Stimulated activated effector memory CD8-positive, alpha-beta T cell treated with anti-CD3 and anti-CD28 coated beads, Interleukin-12 subunit alpha, Interleukin-12 subunit beta, amount 100 ng/mL, for 72 hours (primary cell): ENCODE measurements around the gene POTEG.
A peak's percentile ranks its signal among the peaks of the same experiment; 100 is the strongest.
"Not testable (repeated sequence)": the region's sequence is repeated elsewhere in the genome, so short reads cannot be mapped to it uniquely, and the experiment has no call there.

ENCODE experiments used
- ATAC-seq: fragments of 150-1000 bp; cut with Tn5 transposase; 2 replicates; pipeline ENCODE4 v1.10.0; 2021
- DNase-seq, 2 donors: peaks; one replicate each; pipeline ENCODE4 v3.0.0; 2021 to 2022; ENCODE audit warnings: low spot score in 2 of 2
- H3K27ac Mint-ChIP-seq: one replicate; pipeline ENCODE4 v1.8.0; 2022; ENCODE audit warnings: mild to moderate bottlenecking, mixed read lengths
- H3K36me3 Mint-ChIP-seq: one replicate; pipeline ENCODE4 v1.8.0; 2022; ENCODE audit warnings: mild to moderate bottlenecking, mixed read lengths
- H3K4me1 Mint-ChIP-seq: one replicate; pipeline ENCODE4 v1.8.0; 2022; ENCODE audit warnings: mixed read lengths
- H3K4me3 Mint-ChIP-seq: one replicate; pipeline ENCODE4 v1.8.0; 2022; ENCODE audit warnings: mild to moderate bottlenecking, mixed read lengths
- H3K9me3 Mint-ChIP-seq: one replicate; pipeline ENCODE4 v1.8.0; 2022; ENCODE audit warnings: mixed read lengths

POTEG gene

DNA sequence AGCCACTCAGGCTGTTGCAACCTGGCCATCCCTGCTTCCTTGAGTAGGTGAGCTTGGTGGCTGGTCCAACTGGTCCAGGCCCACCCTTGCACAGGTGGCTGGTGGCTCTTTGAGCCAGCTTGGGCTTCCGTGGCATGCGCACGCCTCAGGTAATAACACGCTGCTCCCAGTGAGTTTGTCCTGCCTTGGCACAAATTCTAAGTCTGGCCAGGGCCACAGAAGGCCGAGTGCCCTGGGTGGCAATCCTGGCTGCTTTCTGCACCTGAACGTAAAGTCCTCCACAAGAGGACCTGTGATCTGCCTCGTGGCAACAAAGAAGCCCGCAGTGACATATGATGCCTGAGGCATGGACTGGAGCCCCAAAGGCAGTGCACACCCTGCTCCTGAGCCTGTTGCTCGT lies 47.1 kb downstream of the POTEG start:
- not testable (repeated sequence) for H3K4me1 Mint-ChIP-seq, H3K27ac Mint-ChIP-seq, H3K9me3 Mint-ChIP-seq, H3K36me3 Mint-ChIP-seq, ATAC-seq, H3K4me3 Mint-ChIP-seq, DNase-seq

- H3K27ac Mint-ChIP-seq, DNase-seq, H3K36me3 Mint-ChIP-seq, H3K9me3 Mint-ChIP-seq, H3K4me3 Mint-ChIP-seq, ATAC-seq, H3K4me1 Mint-ChIP-seq: not testable (repeated sequence)
These were observed 47.8 kb downstream of the POTEG start for GRCh38 chr14:19386309-19386708.

GRCh38 chr14:19384088-19384781 lies 49.9 kb downstream of the POTEG start:
- H3K27ac Mint-ChIP-seq, H3K9me3 Mint-ChIP-seq, H3K4me3 Mint-ChIP-seq, DNase-seq, H3K36me3 Mint-ChIP-seq, H3K4me1 Mint-ChIP-seq: not testable (repeated sequence)
- peak; percentile 43 for ATAC-seq

DNA sequence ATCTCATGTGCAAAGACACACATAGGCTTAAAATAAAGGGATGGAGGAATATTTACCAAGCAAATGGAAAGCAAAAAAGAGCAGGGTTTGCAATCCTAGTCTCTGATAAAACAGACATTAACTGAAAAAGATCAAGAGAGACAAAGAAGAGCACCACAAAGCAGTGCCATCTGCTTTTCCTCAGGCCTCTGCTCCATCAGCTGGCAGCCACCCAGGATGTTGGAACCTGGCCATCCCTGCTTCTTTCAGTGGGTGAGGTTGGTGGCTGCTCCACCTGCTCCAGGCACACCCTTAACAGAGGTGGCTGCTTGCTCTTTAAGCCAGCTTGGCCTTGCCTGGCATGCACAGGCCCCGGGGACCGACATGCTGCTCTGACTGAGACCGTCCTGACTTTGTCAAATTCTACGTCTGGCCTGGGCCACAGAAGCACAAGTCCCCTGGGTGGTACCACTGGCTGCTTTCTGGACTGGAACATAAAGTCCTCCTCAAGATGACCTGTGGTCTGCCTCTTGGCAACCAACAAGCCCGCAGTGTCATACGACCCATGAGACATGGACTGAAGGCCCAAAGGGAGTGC lies 51.0 kb downstream of the POTEG start:
- not testable (repeated sequence) for H3K36me3 Mint-ChIP-seq, DNase-seq, H3K4me1 Mint-ChIP-seq, H3K27ac Mint-ChIP-seq, H3K9me3 Mint-ChIP-seq, H3K4me3 Mint-ChIP-seq
- ATAC-seq, result peak; percentile 40

- not testable (repeated sequence) for H3K4me3 Mint-ChIP-seq, H3K27ac Mint-ChIP-seq, H3K36me3 Mint-ChIP-seq, DNase-seq, H3K4me1 Mint-ChIP-seq, ATAC-seq, H3K9me3 Mint-ChIP-seq
These were observed 54.0 kb downstream of the POTEG start for GRCh38 chr14:19380137-19380536.

- ATAC-seq, H3K27ac Mint-ChIP-seq, H3K4me3 Mint-ChIP-seq, H3K9me3 Mint-ChIP-seq, H3K4me1 Mint-ChIP-seq, H3K36me3 Mint-ChIP-seq: not testable (repeated sequence)
- DNase-seq, result peak in 1 of 2 donors; percentile 46
These were observed 59.7 kb downstream of the POTEG start for GRCh38 chr14:19374451-19374903.

GRCh38 chr14:19372813-19373500 lies 61.2 kb downstream of the POTEG start:
- not testable (repeated sequence) for H3K9me3 Mint-ChIP-seq, H3K36me3 Mint-ChIP-seq, H3K27ac Mint-ChIP-seq, H3K4me3 Mint-ChIP-seq, ATAC-seq, H3K4me1 Mint-ChIP-seq
- peak in 1 of 2 donors; percentile 47 for DNase-seq

DNA sequence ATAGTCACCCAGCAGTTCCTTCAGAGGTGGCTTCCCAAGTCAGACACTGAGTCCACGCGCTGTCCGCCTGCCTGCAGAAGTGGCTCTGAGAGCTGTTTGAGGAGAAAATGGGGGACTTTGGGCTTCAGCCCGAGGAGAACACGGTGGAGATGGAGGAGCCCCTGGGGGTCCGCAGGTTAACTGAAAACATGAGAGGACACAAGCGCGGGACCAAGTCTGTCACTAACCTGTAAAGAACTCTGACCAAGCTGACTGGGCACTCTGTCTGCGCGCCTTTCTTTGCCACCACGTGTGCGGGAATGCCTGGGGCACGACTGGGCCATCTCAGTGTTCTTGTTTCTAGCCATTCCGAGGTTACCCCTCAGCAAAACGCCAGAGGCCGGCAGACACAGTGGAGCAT lies 62.4 kb downstream of the POTEG start:
- not testable (repeated sequence) for DNase-seq, H3K4me1 Mint-ChIP-seq, H3K9me3 Mint-ChIP-seq, H3K36me3 Mint-ChIP-seq, H3K27ac Mint-ChIP-seq, H3K4me3 Mint-ChIP-seq, ATAC-seq

DNA sequence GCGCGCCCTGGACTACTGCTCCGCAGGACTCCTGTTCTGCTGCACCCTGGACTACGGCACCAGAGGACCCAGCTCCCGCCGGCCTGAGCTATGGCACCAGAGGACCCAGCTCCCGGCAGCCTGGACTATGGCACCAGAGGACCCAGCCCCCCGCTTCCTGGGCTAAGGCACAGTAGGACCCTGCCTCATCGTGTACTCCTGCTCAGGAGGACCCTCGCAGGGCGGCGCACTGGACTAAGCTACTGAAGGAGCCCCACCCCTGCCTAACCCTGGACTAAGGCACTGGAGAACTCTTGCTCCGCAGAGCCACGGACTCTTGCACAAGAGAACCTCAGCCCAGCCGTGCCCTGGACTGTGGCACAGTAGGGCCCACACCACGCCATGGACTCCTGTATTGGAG lies 71.3 kb downstream of the POTEG start:
- H3K27ac Mint-ChIP-seq, H3K36me3 Mint-ChIP-seq, H3K4me3 Mint-ChIP-seq, H3K9me3 Mint-ChIP-seq, DNase-seq, H3K4me1 Mint-ChIP-seq, ATAC-seq: not testable (repeated sequence)

DNA sequence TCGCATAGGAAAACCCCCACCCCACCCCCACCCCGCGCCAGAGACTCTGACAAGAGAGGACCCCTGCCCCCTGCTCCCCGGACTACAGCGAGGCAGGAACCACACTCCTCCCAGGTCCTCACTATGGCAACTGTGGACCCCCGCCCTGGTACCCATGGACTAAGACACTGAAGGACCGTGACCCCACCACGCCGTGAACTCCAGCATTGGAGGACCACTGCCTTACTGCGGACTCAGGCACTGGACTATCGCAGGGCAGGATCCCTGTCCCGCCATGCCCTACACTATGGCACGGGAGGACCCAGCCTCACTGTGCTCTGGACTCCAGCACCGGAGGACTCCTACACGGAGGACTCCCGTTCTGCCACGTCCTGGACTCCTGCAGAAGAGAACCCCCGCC lies 71.8 kb downstream of the POTEG start:
- H3K9me3 Mint-ChIP-seq, H3K4me3 Mint-ChIP-seq, ATAC-seq, H3K27ac Mint-ChIP-seq, DNase-seq, H3K4me1 Mint-ChIP-seq, H3K36me3 Mint-ChIP-seq: not testable (repeated sequence)

DNA sequence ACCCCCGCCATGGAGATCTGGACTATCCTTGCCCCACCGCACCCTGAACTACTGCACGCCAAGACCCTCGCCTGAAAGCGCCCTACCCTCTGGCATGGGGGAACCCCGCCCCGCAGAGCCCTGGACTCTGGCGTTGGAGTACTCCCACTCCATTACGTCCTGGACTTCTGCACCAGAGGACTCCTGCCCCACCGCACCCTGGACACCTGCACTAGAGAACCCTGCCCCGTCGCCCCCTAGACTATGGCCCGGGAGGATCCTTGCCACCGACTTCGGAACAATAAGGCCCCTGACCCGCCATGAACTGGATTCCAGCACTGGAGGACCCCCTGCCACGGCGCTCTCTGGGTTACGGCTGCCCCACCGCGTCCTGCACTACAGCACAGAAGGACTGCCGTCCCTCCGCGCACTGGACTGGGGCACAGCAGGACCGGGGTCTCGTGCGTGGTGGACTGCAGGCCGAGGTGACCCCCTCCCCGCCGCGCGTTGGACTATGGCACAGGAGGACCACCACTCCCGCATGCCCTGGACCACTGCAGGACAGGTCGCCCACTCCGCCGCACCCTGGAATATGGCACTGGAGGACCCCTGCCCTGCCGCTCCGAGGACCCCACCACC lies 72.4 kb downstream of the POTEG start:
- H3K27ac Mint-ChIP-seq, H3K4me3 Mint-ChIP-seq, H3K9me3 Mint-ChIP-seq, H3K4me1 Mint-ChIP-seq, ATAC-seq, H3K36me3 Mint-ChIP-seq, DNase-seq: not testable (repeated sequence)

GRCh38 chr14:19360937-19361635 lies 73.1 kb downstream of the POTEG start:
- H3K9me3 Mint-ChIP-seq, H3K4me3 Mint-ChIP-seq, H3K27ac Mint-ChIP-seq, H3K36me3 Mint-ChIP-seq, H3K4me1 Mint-ChIP-seq, ATAC-seq, DNase-seq: not testable (repeated sequence)
